Measurements from ENCODE around the gene DHX15.

Gene DHX15

GRCh38 chr4:24570574-24571236 is 13.6 kb downstream of the DHX15 start:
- no peak overlapping the region for H3K27ac Mint-ChIP-seq
- peaks cover 43% of the 10 kb centered on the region for H3K4me1 Mint-ChIP-seq (ENCODE audit: low read depth)
- H3K27me3 Mint-ChIP-seq: no peaks in the 10 kb centered on the region
- intact Hi-C loops (cut with micrococcal nuclease): no loop called here
- H3K36me3 Mint-ChIP-seq (ENCODE audit: low read depth): peaks cover 81% of the 10 kb centered on the region
- no peak overlapping the region for H3K4me3 Mint-ChIP-seq
- H3K9me3 Mint-ChIP-seq: no peaks in the 10 kb centered on the region

GRCh38 chr4:24570172-24570571 is 14.2 kb downstream of the DHX15 start:
- Mint-ChIP-seq H3K36me3 (ENCODE audit: low read depth) (peaks cover 81% of the 10 kb centered on the region), H3K27ac (no peak overlapping the region), H3K9me3 (no peaks in the 10 kb centered on the region), H3K4me3 (no peak overlapping the region), H3K4me1 (ENCODE audit: low read depth) (peaks cover 46% of the 10 kb centered on the region), H3K27me3 (no peaks in the 10 kb centered on the region)
- intact Hi-C loops (cut with micrococcal nuclease): no loop called here

- H3K4me3 Mint-ChIP-seq: no peak overlapping the region
- peaks cover 46% of the 10 kb centered on the region for H3K4me1 Mint-ChIP-seq (ENCODE audit: low read depth)
- no peaks in the 10 kb centered on the region for H3K9me3 Mint-ChIP-seq
- no peak overlapping the region for H3K27ac Mint-ChIP-seq
- H3K27me3 Mint-ChIP-seq: no peaks in the 10 kb centered on the region
- H3K36me3 Mint-ChIP-seq (ENCODE audit: low read depth): peaks cover 77% of the 10 kb centered on the region
- intact Hi-C loops (cut with micrococcal nuclease): no loop called here
Measured at GRCh38 chr4:24569662-24570061, 14.7 kb downstream of the DHX15 start.

- no peak overlapping the region for H3K27ac Mint-ChIP-seq
- intact Hi-C loops (cut with micrococcal nuclease): no loop called here
- H3K4me1 Mint-ChIP-seq (ENCODE audit: low read depth): peaks cover 53% of the 10 kb centered on the region
- no peak overlapping the region for H3K4me3 Mint-ChIP-seq
- H3K9me3 Mint-ChIP-seq: no peaks in the 10 kb centered on the region
- H3K36me3 Mint-ChIP-seq (ENCODE audit: low read depth): peaks cover 77% of the 10 kb centered on the region
- no peaks in the 10 kb centered on the region for H3K27me3 Mint-ChIP-seq
Measured at GRCh38 chr4:24568425-24568824, 15.9 kb downstream of the DHX15 start.

- Mint-ChIP-seq H3K4me3 (no peak overlapping the region), H3K27ac (no peak overlapping the region), H3K27me3 (no peaks in the 10 kb centered on the region), H3K4me1 (ENCODE audit: low read depth) (peaks cover 34% of the 10 kb centered on the region), H3K9me3 (peaks cover 6% of the 10 kb centered on the region), H3K36me3 (ENCODE audit: low read depth) (peaks cover 68% of the 10 kb centered on the region)
- intact Hi-C loops (cut with micrococcal nuclease): no loop called here
Measured at GRCh38 chr4:24565054-24565453, 19.3 kb downstream of the DHX15 start.

- Mint-ChIP-seq H3K9me3 (peaks cover 6% of the 10 kb centered on the region), H3K27me3 (no peaks in the 10 kb centered on the region), H3K4me1 (ENCODE audit: low read depth) (peaks cover 29% of the 10 kb centered on the region), H3K4me3 (no peak overlapping the region), H3K36me3 (ENCODE audit: low read depth) (peaks cover 63% of the 10 kb centered on the region), H3K27ac (no peak overlapping the region)
- intact Hi-C loops (cut with micrococcal nuclease): no loop called here
Measured at GRCh38 chr4:24564488-24564887, 19.9 kb downstream of the DHX15 start.

- Mint-ChIP-seq H3K4me3 (no peak overlapping the region), H3K27ac (no peak overlapping the region), H3K36me3 (ENCODE audit: low read depth) (peaks cover 49% of the 10 kb centered on the region), H3K9me3 (peaks cover 6% of the 10 kb centered on the region), H3K27me3 (no peaks in the 10 kb centered on the region), H3K4me1 (ENCODE audit: low read depth) (peaks cover 45% of the 10 kb centered on the region)
- intact Hi-C loops (cut with micrococcal nuclease): no loop called here
Measured at GRCh38 chr4:24561438-24562139, 22.8 kb downstream of the DHX15 start.

GRCh38 chr4:24560868-24561368 is 23.4 kb downstream of the DHX15 start:
- intact Hi-C loops (cut with micrococcal nuclease): no loop called here
- Mint-ChIP-seq H3K4me3 (no peak overlapping the region), H3K36me3 (ENCODE audit: low read depth) (peaks cover 49% of the 10 kb centered on the region), H3K27me3 (no peaks in the 10 kb centered on the region), H3K27ac (no peak overlapping the region), H3K9me3 (peaks cover 6% of the 10 kb centered on the region), H3K4me1 (ENCODE audit: low read depth) (peaks cover 40% of the 10 kb centered on the region)

GRCh38 chr4:24559889-24560288 is 24.5 kb downstream of the DHX15 start:
- H3K4me1 Mint-ChIP-seq (ENCODE audit: low read depth): peaks cover 40% of the 10 kb centered on the region
- no peaks in the 10 kb centered on the region for H3K27me3 Mint-ChIP-seq
- intact Hi-C loops (cut with micrococcal nuclease): no loop called here
- peaks cover 48% of the 10 kb centered on the region for H3K36me3 Mint-ChIP-seq (ENCODE audit: low read depth)
- no peak overlapping the region for H3K4me3 Mint-ChIP-seq
- H3K27ac Mint-ChIP-seq: no peak overlapping the region
- peaks cover 6% of the 10 kb centered on the region for H3K9me3 Mint-ChIP-seq

- H3K36me3 Mint-ChIP-seq (ENCODE audit: low read depth): peaks cover 50% of the 10 kb centered on the region
- H3K9me3 Mint-ChIP-seq: peaks cover 6% of the 10 kb centered on the region
- no peak overlapping the region for H3K4me3 Mint-ChIP-seq
- no peaks in the 10 kb centered on the region for H3K27me3 Mint-ChIP-seq
- intact Hi-C loops (cut with micrococcal nuclease): no loop called here
- peaks cover 36% of the 10 kb centered on the region for H3K4me1 Mint-ChIP-seq (ENCODE audit: low read depth)
- no peak overlapping the region for H3K27ac Mint-ChIP-seq
Measured at GRCh38 chr4:24559032-24559821, 25.1 kb downstream of the DHX15 start.

- Mint-ChIP-seq H3K36me3 (ENCODE audit: low read depth) (peaks cover 56% of the 10 kb centered on the region), H3K27ac (no peak overlapping the region), H3K4me3 (no peak overlapping the region), H3K4me1 (ENCODE audit: low read depth) (peaks cover 29% of the 10 kb centered on the region), H3K9me3 (peaks cover 6% of the 10 kb centered on the region), H3K27me3 (no peaks in the 10 kb centered on the region)
- intact Hi-C loops (cut with micrococcal nuclease): no loop called here
Measured at GRCh38 chr4:24557026-24558025, 27.0 kb downstream of the DHX15 start.

- Mint-ChIP-seq H3K4me1 (ENCODE audit: low read depth) (peaks cover 7% of the 10 kb centered on the region), H3K27ac (no peak overlapping the region), H3K9me3 (no peaks in the 10 kb centered on the region), H3K27me3 (no peaks in the 10 kb centered on the region), H3K4me3 (no peak overlapping the region), H3K36me3 (ENCODE audit: low read depth) (peaks cover 78% of the 10 kb centered on the region)
- intact Hi-C loops (cut with micrococcal nuclease): no loop called here
Measured at GRCh38 chr4:24551492-24552289, 32.7 kb downstream of the DHX15 start.
